Body of pancreas (tissue), 4 donors: ENCODE measurements around the gene AQP6. TPM values are rescaled to one million over a fixed set of nuclear protein-coding genes. Genes with fewer than 3 reads are reported as not detected.

Source experiments
- ATAC-seq: fragments of 150-250 bp; one replicate; pipeline ENCODE4 v1.9.1; 2016
- DNase-seq, 4 donors: peaks; one replicate each; pipeline ENCODE4 v3.0.0-alpha.2; 2019
- H3K27ac ChIP-seq, 4 donors: fragments of 200-600 bp; sonication (generic); 1 replicate in 3 of 4; 2 replicates in 1 of 4; pipeline versions ENCODE4 v1.5.1 to v1.6.1; 2016 to 2019; ENCODE audit warnings: mild to moderate bottlenecking in 1 of 4, mixed read lengths in 1 of 4, moderate library complexity in 1 of 4
- H3K27me3 ChIP-seq, 2 donors: fragments of 200-600 bp; sonication (generic); one replicate each; pipeline ENCODE4 v1.6.0; 2016; ENCODE audit warnings: mild to moderate bottlenecking in 1 of 2
- H3K36me3 ChIP-seq, 2 donors: fragments of 200-600 bp; sonication (generic); replicated peaks in 1 of 2; 2 replicates each; pipeline ENCODE4 v1.5.1; 2016; ENCODE audit warnings: low read depth in 2 of 2; ENCODE audit not compliant: insufficient read depth in 1 of 2
- H3K4me1 ChIP-seq: fragments of 200-600 bp; sonication (generic); one replicate; pipeline ENCODE4 v1.6.0; 2016
- H3K4me3 ChIP-seq, 2 donors: fragments of 200-600 bp; sonication (generic); 1 replicate in 1 of 2; 2 replicates in 1 of 2; pipeline ENCODE4 v1.5.1; 2016 to 2019
- H3K9me3 ChIP-seq, 3 donors: fragments of 200-600 bp; sonication (generic); 1 replicate in 2 of 3; 2 replicates in 1 of 3; pipeline ENCODE4 v1.5.1; 2016
- POLR2A ChIP-seq, 3 donors: fragments of 450-650 bp; IDR thresholded peaks; one replicate each; pipeline ENCODE4 v1.6.1; 2016; ENCODE audit warnings: antibody characterized with exemption in 3 of 3, mild to moderate bottlenecking in 2 of 3
- WGBS, 2 donors: methylation state at CpG; one replicate each; pipeline ENCODE4 v1.1.5; 2017; 5-methylcytosine and 5-hydroxymethylcytosine counted together
- intact Hi-C: fragments of 100-400 bp; cut with DNase I; formaldehyde crosslinking; loops from one replicate; pipeline ENCODE4 v1.15.1; 2023
- total RNA-seq, 2 donors: library from RNA; depleted of rRNA; stranded (reverse); fragments of >200 nt; gene quantifications; one replicate each; pipeline ENCODE4 v1.1.0, GENCODE V29; 2016
- TF ChIP-seq, protein P1 (sequence below), 7 experiments: fragments of 450-650 bp in 4 of 7; fragments of 200-600 bp in 3 of 7; sonication (generic) in 3 of 7; IDR thresholded peaks; one replicate each; pipeline ENCODE4 v1.5.1; 2016 to 2019; ENCODE audit warnings: antibody characterized with exemption in 7 of 7

AQP6 gene
- total RNA-seq, 2 donors from 2014 or later = not detected

- ATAC-seq (no peak), DNase-seq (no peak)
- intact Hi-C loops = no loop called here
- 43 to 76% methylated on average over 5 to 16 of the region's 16 CpGs for WGBS, 2 donors
- no peaks in the 10 kb centered on the region for H3K36me3 ChIP-seq
- TF ChIP-seq POLR2A (IDR thresholded peaks at IDR 0.05) = no peak
- TF ChIP-seq, protein P1, sequence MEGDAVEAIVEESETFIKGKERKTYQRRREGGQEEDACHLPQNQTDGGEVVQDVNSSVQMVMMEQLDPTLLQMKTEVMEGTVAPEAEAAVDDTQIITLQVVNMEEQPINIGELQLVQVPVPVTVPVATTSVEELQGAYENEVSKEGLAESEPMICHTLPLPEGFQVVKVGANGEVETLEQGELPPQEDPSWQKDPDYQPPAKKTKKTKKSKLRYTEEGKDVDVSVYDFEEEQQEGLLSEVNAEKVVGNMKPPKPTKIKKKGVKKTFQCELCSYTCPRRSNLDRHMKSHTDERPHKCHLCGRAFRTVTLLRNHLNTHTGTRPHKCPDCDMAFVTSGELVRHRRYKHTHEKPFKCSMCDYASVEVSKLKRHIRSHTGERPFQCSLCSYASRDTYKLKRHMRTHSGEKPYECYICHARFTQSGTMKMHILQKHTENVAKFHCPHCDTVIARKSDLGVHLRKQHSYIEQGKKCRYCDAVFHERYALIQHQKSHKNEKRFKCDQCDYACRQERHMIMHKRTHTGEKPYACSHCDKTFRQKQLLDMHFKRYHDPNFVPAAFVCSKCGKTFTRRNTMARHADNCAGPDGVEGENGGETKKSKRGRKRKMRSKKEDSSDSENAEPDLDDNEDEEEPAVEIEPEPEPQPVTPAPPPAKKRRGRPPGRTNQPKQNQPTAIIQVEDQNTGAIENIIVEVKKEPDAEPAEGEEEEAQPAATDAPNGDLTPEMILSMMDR (IDR thresholded peaks at IDR 0.05) = no peak
- H3K27ac ChIP-seq = no peak overlapping the region
- no peaks in the 10 kb centered on the region for H3K9me3 ChIP-seq
- H3K4me3 ChIP-seq = no peak overlapping the region
- peaks cover 32% of the 10 kb centered on the region for H3K4me1 ChIP-seq
- H3K27me3 ChIP-seq = no peaks in the 10 kb centered on the region
These were observed 6.2 kb upstream of the AQP6 start for GRCh38 chr12:49966511-49967041.

- Histone ChIP-seq H3K4me3 (no peak overlapping the region), H3K4me1 (peaks cover 28% of the 10 kb centered on the region), H3K27ac (no peak overlapping the region), H3K9me3 (no peaks in the 10 kb centered on the region), H3K27me3 (no peaks in the 10 kb centered on the region), H3K36me3 (no peaks in the 10 kb centered on the region)
- intact Hi-C loops = no loop called here
- DNase-seq (peak; percentile 90 to 94 (median 91)), ATAC-seq (peak; percentile 75)
- 0 to 3% methylated on average over 3 to 33 of the region's 40 CpGs for WGBS, 2 donors
- TF ChIP-seq POLR2A (IDR thresholded peaks at IDR 0.05) = no peak
- TF ChIP-seq, protein P1 (IDR thresholded peaks at IDR 0.05) = peak; percentile 67 to 89 (median 78)
These were observed 5.5 kb upstream of the AQP6 start for GRCh38 chr12:49967042-49967776.

DNA sequence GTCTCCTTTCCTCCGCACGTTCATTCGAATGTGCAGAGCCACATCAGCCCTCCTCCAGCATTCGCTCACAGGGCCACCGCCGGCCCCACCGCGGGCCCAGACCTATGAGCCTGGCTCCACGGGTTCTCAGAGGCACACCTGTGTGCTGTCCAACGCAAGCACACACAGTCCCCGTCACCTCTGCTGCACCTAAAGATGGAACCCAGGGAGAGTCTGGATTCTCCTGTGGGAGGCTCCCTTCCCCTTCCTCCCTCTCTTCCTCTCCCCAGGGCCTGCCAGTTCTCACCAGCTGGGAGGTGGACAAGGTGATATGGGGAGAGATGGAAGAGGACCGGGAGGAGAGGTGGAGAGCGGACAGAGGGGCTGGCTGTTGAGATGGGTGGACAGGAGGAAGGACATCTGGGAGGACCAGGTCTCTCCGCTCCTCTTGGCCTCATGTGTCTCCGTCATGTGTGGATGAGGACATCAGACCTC lies 4.9 kb upstream of the AQP6 start:
- ATAC-seq (peak; percentile 5), DNase-seq (no peak)
- TF ChIP-seq POLR2A (IDR thresholded peaks at IDR 0.05) = no peak
- TF ChIP-seq, protein P1 (IDR thresholded peaks at IDR 0.05) = no peak
- Histone ChIP-seq H3K36me3 (no peaks in the 10 kb centered on the region), H3K27ac (no peak overlapping the region), H3K27me3 (no peaks in the 10 kb centered on the region), H3K4me1 (peaks cover 22% of the 10 kb centered on the region), H3K9me3 (no peaks in the 10 kb centered on the region), H3K4me3 (no peak overlapping the region)
- WGBS, 2 donors = 33 to 83% methylated on average over 4 to 15 of the region's 15 CpGs
- intact Hi-C loops = no loop called here

GRCh38 chr12:49968471-49968870 lies 4.3 kb upstream of the AQP6 start:
- WGBS, 2 donors = 78 to 95% methylated on average over 4 to 6 of the region's 6 CpGs
- ATAC-seq (no peak), DNase-seq (no peak)
- H3K27me3 ChIP-seq = no peaks in the 10 kb centered on the region
- no peaks in the 10 kb centered on the region for H3K9me3 ChIP-seq
- no peak for TF ChIP-seq POLR2A (IDR thresholded peaks at IDR 0.05)
- TF ChIP-seq, protein P1 (IDR thresholded peaks at IDR 0.05) = no peak
- H3K4me1 ChIP-seq = peaks cover 15% of the 10 kb centered on the region
- no peak overlapping the region for H3K4me3 ChIP-seq
- H3K36me3 ChIP-seq = no peaks in the 10 kb centered on the region
- no peak overlapping the region for H3K27ac ChIP-seq
- intact Hi-C loops = no loop called here
